IMR-90 (cell line): ENCODE measurements around the gene ATP11A. TPM values are rescaled to one million over a fixed set of nuclear protein-coding genes. Genes with fewer than 3 reads are reported as not detected.

Experiments
- ATAC-seq: fragments of 200-7000 bp; cut with Tn5 transposase; 2 replicates; pipeline ENCODE4 v1.9.1; 2020; ENCODE audit warnings: low read depth, mild to moderate bottlenecking, moderate library complexity
- BruUV-seq: library from RNA; stranded (reverse); fragments of 400-500 nt; replicated peaks from 2 replicates; lab custom pipeline; 2021; lab: Mats Ljungman, UMichigan
- CTCF ChIA-PET: fragments of 300-600 bp; formaldehyde crosslinking; extraction: SDS; loops from one replicate; lab custom pipeline; 2021; ENCODE audit warnings: antibody characterized with exemption; lab: Yijun Ruan, JAX
- POLR2A ChIA-PET: fragments of 300-600 bp; sonication (Branson Sonifier 250); formaldehyde crosslinking; loops from one replicate; lab custom pipeline; 2022; ENCODE audit warnings: antibody characterized with exemption; ENCODE audit not compliant: unreplicated experiment; lab: Charles Lee
- DNase-seq: peaks from one replicate; pipeline ENCODE4 v3.0.0; 2013
- H2AFZ ChIP-seq: replicated peaks from 2 replicates; pipeline ENCODE3; 2013; ENCODE audit warnings: low read length, mild to moderate bottlenecking; ENCODE audit not compliant: poor library complexity
- H2AK5ac ChIP-seq: 2 replicates; pipeline ENCODE4 v1.6.1; 2013; ENCODE audit warnings: low read depth, low read length, inconsistent platforms
- H2AK9ac ChIP-seq: replicated peaks from 2 replicates; pipeline ENCODE3; 2013; ENCODE audit warnings: mild to moderate bottlenecking, low read depth, low read length, moderate library complexity; ENCODE audit not compliant: poor library complexity
- H2BK120ac ChIP-seq: 2 replicates; pipeline ENCODE4 v1.6.1; 2013; ENCODE audit warnings: low read depth, low read length, inconsistent platforms
- H2BK15ac ChIP-seq: 3 replicates; pipeline ENCODE4 v1.6.1; 2013; ENCODE audit warnings: low read depth, low read length, inconsistent platforms
- H2BK20ac ChIP-seq: 2 replicates; pipeline ENCODE4 v1.6.1; 2013; ENCODE audit warnings: low read depth, mild to moderate bottlenecking, inconsistent platforms, low read length, moderate library complexity
- H2BK5ac ChIP-seq: 2 replicates; pipeline ENCODE4 v1.6.1; 2013; ENCODE audit warnings: mild to moderate bottlenecking, low read depth, low read length, inconsistent platforms; ENCODE audit not compliant: poor library complexity, severe bottlenecking
- H3K14ac ChIP-seq: replicated peaks from 2 replicates; pipeline ENCODE4 v1.6.1; 2013; ENCODE audit warnings: low read depth, low read length, inconsistent platforms
- H3K18ac ChIP-seq: 2 replicates; pipeline ENCODE4 v1.6.1; 2013; ENCODE audit warnings: low read depth, low read length, control low read depth
- H3K23ac ChIP-seq: 2 replicates; pipeline ENCODE4 v1.6.1; 2013; ENCODE audit warnings: low read depth, low read length, inconsistent platforms
- H3K27ac ChIP-seq: 2 replicates; pipeline ENCODE4 v1.5.1; 2013; ENCODE audit warnings: mild to moderate bottlenecking, control low read depth, low read length; ENCODE audit not compliant: insufficient read depth
- H3K27me3 ChIP-seq: 2 replicates; pipeline ENCODE4 v1.6.1; 2013; ENCODE audit warnings: low read length; ENCODE audit not compliant: control insufficient read depth, insufficient read depth
- H3K36me3 ChIP-seq: 2 replicates; pipeline ENCODE4 v1.6.1; 2013; ENCODE audit warnings: low read length, mixed read lengths; ENCODE audit not compliant: control insufficient read depth, insufficient read depth
- H3K4ac ChIP-seq: 2 replicates; pipeline ENCODE4 v1.6.1; 2013; ENCODE audit warnings: low read depth, low read length, inconsistent platforms
- H3K4me1 ChIP-seq: 2 replicates; pipeline ENCODE4 v1.6.1; 2013; ENCODE audit warnings: low read length, mixed read lengths; ENCODE audit not compliant: control insufficient read depth, insufficient read depth
- H3K4me2 ChIP-seq: 2 replicates; pipeline ENCODE4 v1.6.1; 2013; ENCODE audit warnings: low read depth, mild to moderate bottlenecking, control low read depth, low read length, moderate library complexity
- H3K4me3 ChIP-seq: 2 replicates; pipeline ENCODE4 v1.5.1; 2013; ENCODE audit warnings: low read depth, mild to moderate bottlenecking, control low read depth, low read length, moderate library complexity; ENCODE audit not compliant: insufficient read depth
- H3K56ac ChIP-seq: 2 replicates; pipeline ENCODE4 v1.6.1; 2013; ENCODE audit warnings: low read length, inconsistent platforms; ENCODE audit not compliant: insufficient read depth; ENCODE audit errors: extremely low read depth
- H3K79me1 ChIP-seq, 2 experiments: 2 replicates each; pipeline ENCODE4 v1.6.1; 2013; ENCODE audit warnings: low read length in 2 of 2, inconsistent platforms in 1 of 2, low read depth in 1 of 2
- H3K9ac ChIP-seq: 2 replicates; pipeline ENCODE4 v1.6.1; 2013; ENCODE audit warnings: low read depth, low read length, control low read depth
- H3K9me1 ChIP-seq: 2 replicates; pipeline ENCODE4 v1.6.1; 2013; ENCODE audit warnings: low read length, inconsistent platforms; ENCODE audit not compliant: insufficient read depth
- H3K9me3 ChIP-seq: 2 replicates; pipeline ENCODE4 v1.6.1; 2013; ENCODE audit warnings: low read length; ENCODE audit not compliant: control insufficient read depth, insufficient read depth
- H4K20me1 ChIP-seq: 2 replicates; pipeline ENCODE4 v1.6.1; 2013; ENCODE audit warnings: low read length, inconsistent platforms; ENCODE audit not compliant: insufficient read depth
- H4K5ac ChIP-seq: 2 replicates; pipeline ENCODE4 v1.6.1; 2013; ENCODE audit warnings: mild to moderate bottlenecking, low read depth, low read length, control low read depth
- H4K8ac ChIP-seq, 2 experiments: 2 replicates each; pipeline ENCODE4 v1.6.1; 2013; ENCODE audit warnings: low read depth in 2 of 2, low read length in 2 of 2, control low read depth in 1 of 2, inconsistent platforms in 1 of 2
- H4K91ac ChIP-seq: 2 replicates; pipeline ENCODE4 v1.6.1; 2013; ENCODE audit warnings: low read depth, low read length, inconsistent platforms; ENCODE audit not compliant: insufficient read depth
- BHLHE40 ChIP-seq: fragments of 150-350 bp; IDR thresholded peaks from 2 replicates; pipeline ENCODE4 v1.6.1; 2016; ENCODE audit warnings: mild to moderate bottlenecking, low read depth, low read length
- CEBPB ChIP-seq: IDR thresholded peaks from 2 replicates; pipeline ENCODE4 v1.6.1; 2012; ENCODE audit warnings: low read depth, low read length, improper control_type of control experiment
- CHD1 ChIP-seq: IDR thresholded peaks from 2 replicates; pipeline ENCODE4 v1.6.1; 2012; ENCODE audit warnings: low read depth, low read length, improper control_type of control experiment
- FOS ChIP-seq: fragments of 150-350 bp; IDR thresholded peaks from 2 replicates; pipeline ENCODE4 v1.6.1; 2016; ENCODE audit warnings: low read depth, low read length
- MAFK ChIP-seq: IDR thresholded peaks from 2 replicates; pipeline ENCODE4 v1.6.1; 2012; ENCODE audit warnings: low read depth, low read length, improper control_type of control experiment
- MAZ ChIP-seq: IDR thresholded peaks from 2 replicates; pipeline ENCODE4 v1.6.1; 2012; ENCODE audit warnings: low read depth, mild to moderate bottlenecking, low read length, improper control_type of control experiment, moderate library complexity, borderline replicate concordance
- MXI1 ChIP-seq: IDR thresholded peaks from 2 replicates; pipeline ENCODE4 v1.6.1; 2012; ENCODE audit warnings: low read depth, mild to moderate bottlenecking, low read length, moderate library complexity, borderline replicate concordance
- NFE2L2 ChIP-seq: fragments of 150-350 bp; IDR thresholded peaks from 2 replicates; pipeline ENCODE4 v1.6.1; 2016; ENCODE audit warnings: low read depth, mild to moderate bottlenecking, low read length
- POLR2A ChIP-seq: IDR thresholded peaks from 2 replicates; pipeline ENCODE4 v1.6.1; 2012; ENCODE audit warnings: mild to moderate bottlenecking, low read depth, low read length
- RAD21 ChIP-seq: IDR thresholded peaks from 2 replicates; pipeline ENCODE4 v1.6.1; 2012; ENCODE audit warnings: low read length, improper control_type of control experiment
- RCOR1 ChIP-seq: IDR thresholded peaks from 2 replicates; pipeline ENCODE4 v1.6.1; 2012; ENCODE audit warnings: mild to moderate bottlenecking, low read length, improper control_type of control experiment; ENCODE audit not compliant: insufficient replicate concordance
- RFX5 ChIP-seq: IDR thresholded peaks from 2 replicates; pipeline ENCODE4 v1.8.0; 2012; ENCODE audit warnings: low read depth, mild to moderate bottlenecking, low read length, moderate library complexity
- SMC3 ChIP-seq: fragments of 150-350 bp; IDR thresholded peaks from 2 replicates; pipeline ENCODE4 v1.6.1; 2016; ENCODE audit warnings: low read depth, mild to moderate bottlenecking, antibody characterized with exemption, low read length, moderate library complexity
- WGBS, 2 experiments: methylation state at CpG; one replicate each; pipeline versions ENCODE4 v1.1.5 to v1.1.7; 2013; ENCODE audit warnings: missing lambda C conversion rate in 2 of 2; ENCODE audit not compliant: insufficient read length in 1 of 2; ENCODE audit errors: extremely low coverage in 2 of 2; 5-methylcytosine and 5-hydroxymethylcytosine counted together
- dilution Hi-C: fragments of 300-500 bp; cut with HindIII; formaldehyde crosslinking; loops from one replicate; pipeline ENCODE4 v1.14.3; 2018; ENCODE audit warnings: low sequenced_read_pairs; ENCODE audit not compliant: unreplicated experiment
- in situ Hi-C: fragments of 300-500 bp; cut with MboI; formaldehyde crosslinking; loops from 3 replicates; pipeline ENCODE4 v1.14.3; 2019; ENCODE audit warnings: low sequenced_read_pairs, inconsistent platforms, mixed read lengths
- intact Hi-C: fragments of 100-400 bp; cut with micrococcal nuclease; formaldehyde crosslinking; loops from 2 replicates; pipeline ENCODE4 v1.10.0; 2022
- polyA plus RNA-seq, 3 experiments: library from polyadenylated mRNA; depleted of rRNA; stranded (reverse); fragments of >200 nt; gene quantifications; 2 replicates each; pipeline ENCODE4 v1.2.3, GENCODE V29; 2012; ENCODE audit warnings: low replicate concordance in 1 of 3
- total RNA-seq: library from RNA; depleted of rRNA; stranded (reverse); fragments of >200 nt; gene quantifications from 2 replicates; pipeline ENCODE4 v1.2.3, GENCODE V29; 2012
- TF ChIP-seq, protein P1 (sequence below): fragments of 150-350 bp; IDR thresholded peaks from 2 replicates; pipeline ENCODE4 v1.6.1; 2017; ENCODE audit warnings: mild to moderate bottlenecking, antibody characterized with exemption, low read length, low read depth
- TF ChIP-seq, protein P2 (sequence below): fragments of 150-350 bp; IDR thresholded peaks from 2 replicates; pipeline ENCODE4 v1.6.1; 2016; ENCODE audit warnings: low read depth, mild to moderate bottlenecking, low read length, moderate library complexity, borderline replicate concordance
- TF ChIP-seq, protein P3 (sequence below): conservative IDR thresholded peaks from 2 replicates; pipeline ENCODE4 v1.5.1; 2012; ENCODE audit warnings: mild to moderate bottlenecking, low read depth, low read length, improper control_type of control experiment

The ATP11A gene
- total and polyA plus RNA-seq, 2 of the 4 experiments (the other 2 are of a cell fraction): 8.4 to 12.0 TPM

DNA sequence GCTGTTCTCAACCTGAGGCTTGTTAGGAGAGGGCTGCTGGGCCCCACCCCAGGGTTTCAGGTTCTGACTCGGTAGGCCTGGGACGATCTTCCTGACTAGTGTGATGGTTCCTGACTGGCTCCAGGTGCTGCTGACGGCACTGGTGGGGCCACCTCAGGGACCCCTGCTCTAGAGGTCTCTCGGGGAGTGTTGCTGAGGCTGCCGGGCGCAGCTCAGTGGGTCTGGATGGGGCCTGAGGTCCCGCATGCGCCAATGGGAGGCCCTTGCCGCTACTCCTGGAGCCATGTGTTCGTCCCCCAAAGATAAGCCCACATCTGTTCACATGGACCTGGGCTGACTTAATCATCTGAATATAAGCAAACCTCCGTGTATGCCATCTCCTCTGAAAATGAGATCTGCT lies 133.0 kb downstream of the ATP11A start:
- Histone ChIP-seq H2AFZ (no peak overlapping the region), H2AK9ac (peak overlapping the region; percentile 25), H3K18ac (no peak overlapping the region), H3K4me3 (no peak overlapping the region), H3K14ac (no peak overlapping the region), H3K36me3 (peaks cover 49% of the 10 kb centered on the region), H2BK5ac (no peak overlapping the region), H3K79me1 (no peaks in the 10 kb centered on the region; a peak in 1 of 4 replicates), H4K91ac (no peak overlapping the region), H3K56ac (no peak overlapping the region), H4K5ac (no peak overlapping the region), H3K9me3 (no peaks in the 10 kb centered on the region), H3K27me3 (no peaks in the 10 kb centered on the region), H3K4me1 (no peaks in the 10 kb centered on the region), H2BK20ac (no peak overlapping the region), H3K23ac (no peak overlapping the region), H3K9me1 (no peaks in the 10 kb centered on the region; the same call in 1 of the 2 replicates), H2BK120ac (no peak overlapping the region), H3K27ac (no peak overlapping the region), H4K20me1 (no peaks in the 10 kb centered on the region), H2BK15ac (no peak overlapping the region), H3K4ac (no peak overlapping the region), H4K8ac (no peak overlapping the region), H3K4me2 (no peak overlapping the region), H3K9ac (no peak overlapping the region), H2AK5ac (no peak overlapping the region)
- no peak for DNase-seq
- 98% methylated on average over 7 of the region's 11 CpGs; no CpG with 5 or more reads in 1 of the 2 experiments for WGBS, 2 experiments
- dilution Hi-C loops: no loop called here
- no TSS peak for BruUV-seq
- no peak for ATAC-seq
- CTCF ChIA-PET: no interaction called here
- in situ Hi-C loops: no loop called here
- intact Hi-C loops: no loop called here
- TF ChIP-seq CHD1 (no peak), SMC3 (no peak), FOS (no peak), CEBPB (no peak), MAFK (no peak), RFX5 (no peak), RAD21 (no peak), MAZ (no peak), POLR2A (no peak), NFE2L2 (no peak), BHLHE40 (no peak), MXI1 (no peak), RCOR1 (no peak)
- TF ChIP-seq, protein P1, sequence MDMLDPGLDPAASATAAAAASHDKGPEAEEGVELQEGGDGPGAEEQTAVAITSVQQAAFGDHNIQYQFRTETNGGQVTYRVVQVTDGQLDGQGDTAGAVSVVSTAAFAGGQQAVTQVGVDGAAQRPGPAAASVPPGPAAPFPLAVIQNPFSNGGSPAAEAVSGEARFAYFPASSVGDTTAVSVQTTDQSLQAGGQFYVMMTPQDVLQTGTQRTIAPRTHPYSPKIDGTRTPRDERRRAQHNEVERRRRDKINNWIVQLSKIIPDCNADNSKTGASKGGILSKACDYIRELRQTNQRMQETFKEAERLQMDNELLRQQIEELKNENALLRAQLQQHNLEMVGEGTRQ: no peak
- TF ChIP-seq, protein P2, sequence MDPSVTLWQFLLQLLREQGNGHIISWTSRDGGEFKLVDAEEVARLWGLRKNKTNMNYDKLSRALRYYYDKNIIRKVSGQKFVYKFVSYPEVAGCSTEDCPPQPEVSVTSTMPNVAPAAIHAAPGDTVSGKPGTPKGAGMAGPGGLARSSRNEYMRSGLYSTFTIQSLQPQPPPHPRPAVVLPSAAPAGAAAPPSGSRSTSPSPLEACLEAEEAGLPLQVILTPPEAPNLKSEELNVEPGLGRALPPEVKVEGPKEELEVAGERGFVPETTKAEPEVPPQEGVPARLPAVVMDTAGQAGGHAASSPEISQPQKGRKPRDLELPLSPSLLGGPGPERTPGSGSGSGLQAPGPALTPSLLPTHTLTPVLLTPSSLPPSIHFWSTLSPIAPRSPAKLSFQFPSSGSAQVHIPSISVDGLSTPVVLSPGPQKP: no peak
- TF ChIP-seq, protein P3, sequence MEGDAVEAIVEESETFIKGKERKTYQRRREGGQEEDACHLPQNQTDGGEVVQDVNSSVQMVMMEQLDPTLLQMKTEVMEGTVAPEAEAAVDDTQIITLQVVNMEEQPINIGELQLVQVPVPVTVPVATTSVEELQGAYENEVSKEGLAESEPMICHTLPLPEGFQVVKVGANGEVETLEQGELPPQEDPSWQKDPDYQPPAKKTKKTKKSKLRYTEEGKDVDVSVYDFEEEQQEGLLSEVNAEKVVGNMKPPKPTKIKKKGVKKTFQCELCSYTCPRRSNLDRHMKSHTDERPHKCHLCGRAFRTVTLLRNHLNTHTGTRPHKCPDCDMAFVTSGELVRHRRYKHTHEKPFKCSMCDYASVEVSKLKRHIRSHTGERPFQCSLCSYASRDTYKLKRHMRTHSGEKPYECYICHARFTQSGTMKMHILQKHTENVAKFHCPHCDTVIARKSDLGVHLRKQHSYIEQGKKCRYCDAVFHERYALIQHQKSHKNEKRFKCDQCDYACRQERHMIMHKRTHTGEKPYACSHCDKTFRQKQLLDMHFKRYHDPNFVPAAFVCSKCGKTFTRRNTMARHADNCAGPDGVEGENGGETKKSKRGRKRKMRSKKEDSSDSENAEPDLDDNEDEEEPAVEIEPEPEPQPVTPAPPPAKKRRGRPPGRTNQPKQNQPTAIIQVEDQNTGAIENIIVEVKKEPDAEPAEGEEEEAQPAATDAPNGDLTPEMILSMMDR: no peak
- POLR2A ChIA-PET: interaction anchor here (0.6 kb wide), 1 partner anchor 9 kb away, joined by 3 read pairs; no protein-coding TSS in a partner anchor
